Lower leg skin (tissue), 3 donors: Measurements from ENCODE around the gene DNASE1L3.

ENCODE experiments used
- CTCF ChIP-seq, 3 donors: fragments of 450-650 bp; IDR thresholded peaks; one replicate each; pipeline ENCODE4 v1.5.1; 2016; ENCODE audit warnings: antibody characterized with exemption in 3 of 3, mild to moderate bottlenecking in 3 of 3, moderate library complexity in 2 of 3
- POLR2A ChIP-seq, 2 donors: fragments of 450-650 bp; IDR thresholded peaks; one replicate each; pipeline ENCODE4 v1.6.1; 2016 to 2017; ENCODE audit warnings: antibody characterized with exemption in 2 of 2, mild to moderate bottlenecking in 1 of 2, moderate library complexity in 1 of 2

GRCh38 chr3:58200846-58201355 is 9.9 kb downstream of the DNASE1L3 start:
- TF ChIP-seq CTCF (IDR thresholded peaks at IDR 0.05): no peak
- no peak for TF ChIP-seq POLR2A (IDR thresholded peaks at IDR 0.05)
